IMR-90 (cell line): Measurements from ENCODE around the gene SRPRA. TPM values are rescaled to one million over a fixed set of nuclear protein-coding genes. Genes with fewer than 3 reads are reported as not detected.

ENCODE experiments used
- ATAC-seq: fragments of 200-7000 bp; cut with Tn5 transposase; 2 replicates; pipeline ENCODE4 v1.9.1; 2020; ENCODE audit warnings: low read depth, mild to moderate bottlenecking, moderate library complexity
- BruUV-seq: library from RNA; stranded (reverse); fragments of 400-500 nt; replicated peaks from 2 replicates; lab custom pipeline; 2021; lab: Mats Ljungman, UMichigan
- CTCF ChIA-PET: fragments of 300-600 bp; formaldehyde crosslinking; extraction: SDS; loops from one replicate; lab custom pipeline; 2021; ENCODE audit warnings: antibody characterized with exemption; lab: Yijun Ruan, JAX
- POLR2A ChIA-PET: fragments of 300-600 bp; sonication (Branson Sonifier 250); formaldehyde crosslinking; loops from one replicate; lab custom pipeline; 2022; ENCODE audit warnings: antibody characterized with exemption; ENCODE audit not compliant: unreplicated experiment; lab: Charles Lee
- DNase-seq: peaks from one replicate; pipeline ENCODE4 v3.0.0; 2013
- H2AFZ ChIP-seq: replicated peaks from 2 replicates; pipeline ENCODE3; 2013; ENCODE audit warnings: low read length, mild to moderate bottlenecking; ENCODE audit not compliant: poor library complexity
- H2AK5ac ChIP-seq: 2 replicates; pipeline ENCODE4 v1.6.1; 2013; ENCODE audit warnings: low read depth, low read length, inconsistent platforms
- H2AK9ac ChIP-seq: replicated peaks from 2 replicates; pipeline ENCODE3; 2013; ENCODE audit warnings: mild to moderate bottlenecking, low read depth, low read length, moderate library complexity; ENCODE audit not compliant: poor library complexity
- H2BK120ac ChIP-seq: 2 replicates; pipeline ENCODE4 v1.6.1; 2013; ENCODE audit warnings: low read depth, low read length, inconsistent platforms
- H2BK15ac ChIP-seq: 3 replicates; pipeline ENCODE4 v1.6.1; 2013; ENCODE audit warnings: low read depth, low read length, inconsistent platforms
- H2BK20ac ChIP-seq: 2 replicates; pipeline ENCODE4 v1.6.1; 2013; ENCODE audit warnings: low read depth, mild to moderate bottlenecking, inconsistent platforms, low read length, moderate library complexity
- H2BK5ac ChIP-seq: 2 replicates; pipeline ENCODE4 v1.6.1; 2013; ENCODE audit warnings: mild to moderate bottlenecking, low read depth, low read length, inconsistent platforms; ENCODE audit not compliant: poor library complexity, severe bottlenecking
- H3K14ac ChIP-seq: replicated peaks from 2 replicates; pipeline ENCODE4 v1.6.1; 2013; ENCODE audit warnings: low read depth, low read length, inconsistent platforms
- H3K18ac ChIP-seq: 2 replicates; pipeline ENCODE4 v1.6.1; 2013; ENCODE audit warnings: low read depth, low read length, control low read depth
- H3K23ac ChIP-seq: 2 replicates; pipeline ENCODE4 v1.6.1; 2013; ENCODE audit warnings: low read depth, low read length, inconsistent platforms
- H3K27ac ChIP-seq: 2 replicates; pipeline ENCODE4 v1.5.1; 2013; ENCODE audit warnings: mild to moderate bottlenecking, control low read depth, low read length; ENCODE audit not compliant: insufficient read depth
- H3K27me3 ChIP-seq: 2 replicates; pipeline ENCODE4 v1.6.1; 2013; ENCODE audit warnings: low read length; ENCODE audit not compliant: control insufficient read depth, insufficient read depth
- H3K36me3 ChIP-seq: 2 replicates; pipeline ENCODE4 v1.6.1; 2013; ENCODE audit warnings: low read length, mixed read lengths; ENCODE audit not compliant: control insufficient read depth, insufficient read depth
- H3K4ac ChIP-seq: 2 replicates; pipeline ENCODE4 v1.6.1; 2013; ENCODE audit warnings: low read depth, low read length, inconsistent platforms
- H3K4me1 ChIP-seq: 2 replicates; pipeline ENCODE4 v1.6.1; 2013; ENCODE audit warnings: low read length, mixed read lengths; ENCODE audit not compliant: control insufficient read depth, insufficient read depth
- H3K4me2 ChIP-seq: 2 replicates; pipeline ENCODE4 v1.6.1; 2013; ENCODE audit warnings: low read depth, mild to moderate bottlenecking, control low read depth, low read length, moderate library complexity
- H3K4me3 ChIP-seq: 2 replicates; pipeline ENCODE4 v1.5.1; 2013; ENCODE audit warnings: low read depth, mild to moderate bottlenecking, control low read depth, low read length, moderate library complexity; ENCODE audit not compliant: insufficient read depth
- H3K56ac ChIP-seq: 2 replicates; pipeline ENCODE4 v1.6.1; 2013; ENCODE audit warnings: low read length, inconsistent platforms; ENCODE audit not compliant: insufficient read depth; ENCODE audit errors: extremely low read depth
- H3K79me1 ChIP-seq, 2 experiments: 2 replicates each; pipeline ENCODE4 v1.6.1; 2013; ENCODE audit warnings: low read length in 2 of 2, inconsistent platforms in 1 of 2, low read depth in 1 of 2
- H3K9ac ChIP-seq: 2 replicates; pipeline ENCODE4 v1.6.1; 2013; ENCODE audit warnings: low read depth, low read length, control low read depth
- H3K9me1 ChIP-seq: 2 replicates; pipeline ENCODE4 v1.6.1; 2013; ENCODE audit warnings: low read length, inconsistent platforms; ENCODE audit not compliant: insufficient read depth
- H3K9me3 ChIP-seq: 2 replicates; pipeline ENCODE4 v1.6.1; 2013; ENCODE audit warnings: low read length; ENCODE audit not compliant: control insufficient read depth, insufficient read depth
- H4K20me1 ChIP-seq: 2 replicates; pipeline ENCODE4 v1.6.1; 2013; ENCODE audit warnings: low read length, inconsistent platforms; ENCODE audit not compliant: insufficient read depth
- H4K5ac ChIP-seq: 2 replicates; pipeline ENCODE4 v1.6.1; 2013; ENCODE audit warnings: mild to moderate bottlenecking, low read depth, low read length, control low read depth
- H4K8ac ChIP-seq, 2 experiments: 2 replicates each; pipeline ENCODE4 v1.6.1; 2013; ENCODE audit warnings: low read depth in 2 of 2, low read length in 2 of 2, control low read depth in 1 of 2, inconsistent platforms in 1 of 2
- H4K91ac ChIP-seq: 2 replicates; pipeline ENCODE4 v1.6.1; 2013; ENCODE audit warnings: low read depth, low read length, inconsistent platforms; ENCODE audit not compliant: insufficient read depth
- MAFK ChIP-seq: IDR thresholded peaks from 2 replicates; pipeline ENCODE4 v1.6.1; 2012; ENCODE audit warnings: low read depth, low read length, improper control_type of control experiment
- MXI1 ChIP-seq: IDR thresholded peaks from 2 replicates; pipeline ENCODE4 v1.6.1; 2012; ENCODE audit warnings: low read depth, mild to moderate bottlenecking, low read length, moderate library complexity, borderline replicate concordance
- USF2 ChIP-seq: fragments of 150-350 bp; IDR thresholded peaks from 2 replicates; pipeline ENCODE4 v1.6.1; 2017; ENCODE audit warnings: mild to moderate bottlenecking, antibody characterized with exemption, low read length, low read depth
- WGBS, 2 experiments: methylation state at CpG; one replicate each; pipeline versions ENCODE4 v1.1.5 to v1.1.7; 2013; ENCODE audit warnings: missing lambda C conversion rate in 2 of 2; ENCODE audit not compliant: insufficient read length in 1 of 2; ENCODE audit errors: extremely low coverage in 2 of 2; 5-methylcytosine and 5-hydroxymethylcytosine counted together
- dilution Hi-C: fragments of 300-500 bp; cut with HindIII; formaldehyde crosslinking; loops from one replicate; pipeline ENCODE4 v1.14.3; 2018; ENCODE audit warnings: low sequenced_read_pairs; ENCODE audit not compliant: unreplicated experiment
- in situ Hi-C: fragments of 300-500 bp; cut with MboI; formaldehyde crosslinking; loops from 3 replicates; pipeline ENCODE4 v1.14.3; 2019; ENCODE audit warnings: low sequenced_read_pairs, inconsistent platforms, mixed read lengths
- intact Hi-C: fragments of 100-400 bp; cut with micrococcal nuclease; formaldehyde crosslinking; loops from 2 replicates; pipeline ENCODE4 v1.10.0; 2022
- polyA plus RNA-seq, 3 experiments: library from polyadenylated mRNA; depleted of rRNA; stranded (reverse); fragments of >200 nt; gene quantifications; 2 replicates each; pipeline ENCODE4 v1.2.3, GENCODE V29; 2012; ENCODE audit warnings: low replicate concordance in 1 of 3
- total RNA-seq: library from RNA; depleted of rRNA; stranded (reverse); fragments of >200 nt; gene quantifications from 2 replicates; pipeline ENCODE4 v1.2.3, GENCODE V29; 2012

SRPRA gene
- total and polyA plus RNA-seq, 2 of the 4 experiments (the other 2 are of a cell fraction), result 108 to 131 TPM

- TF ChIP-seq USF2, result no peak
Measured at GRCh38 chr11:126282736-126283591, 14.3 kb upstream of the SRPRA start, which contains the start of gene TIRAP (continued).

DNA sequence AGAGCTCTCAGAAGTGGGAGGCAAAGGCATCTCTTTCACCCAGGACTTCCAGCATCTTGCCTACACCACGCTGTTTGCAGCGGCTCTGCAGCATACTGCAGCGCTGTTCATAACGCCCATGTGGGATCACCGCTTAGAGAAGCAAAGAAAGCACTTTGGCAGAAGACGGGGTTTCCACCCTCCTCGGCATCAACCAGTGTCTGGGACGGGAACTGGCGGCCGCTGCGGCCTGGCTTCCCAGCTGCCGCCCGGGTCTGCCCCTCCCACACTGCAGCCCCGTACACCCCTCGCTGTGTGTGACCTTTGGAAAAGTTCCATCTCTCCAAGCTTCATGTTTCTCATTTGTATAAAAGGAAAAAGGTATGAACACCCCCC lies 13.7 kb upstream of the SRPRA start:
- CTCF ChIA-PET, result interaction anchor here (0.6 kb wide), 1 partner anchor 8 kb away, joined by 4 read pairs; no protein-coding TSS in a partner anchor
- TF ChIP-seq MXI1 (0 out of 2 replicates have a peak, but pooled peaks have one; percentile 28), MAFK (no peak)
- Histone ChIP-seq H2BK20ac (no peak overlapping the region), H4K8ac (peak overlapping the region; percentile 74 to 91), H3K4me2 (peak overlapping the region; percentile 83), H3K4me1 (peaks cover 3% of the 10 kb centered on the region; the same call in 1 of the 2 replicates), H3K14ac (peak overlapping the region; percentile 69; the same call in 1 of the 2 replicates), H3K18ac (no peak overlapping the region), H3K4ac (peak overlapping the region; percentile 74), H4K20me1 (no peaks in the 10 kb centered on the region), H2AFZ (peak overlapping the region; percentile 97), H3K9me1 (peaks cover 5% of the 10 kb centered on the region; the same call in 1 of the 2 replicates), H3K9ac (peak overlapping the region; percentile 84), H4K5ac (peak overlapping the region; percentile 90), H3K4me3 (peak overlapping the region; percentile 83), H3K36me3 (peaks cover 4% of the 10 kb centered on the region), H4K91ac (peak overlapping the region; percentile 74), H3K79me1 (peaks cover 4 to 27% of the 10 kb centered on the region in 2 experiments; a peak in 3 of 4 replicates), H2BK120ac (no peak overlapping the region), H2BK15ac (no peak overlapping the region), H3K9me3 (no peaks in the 10 kb centered on the region), H3K27ac (peak overlapping the region; percentile 78), H2AK9ac (peak overlapping the region; percentile 20), H3K56ac (peak overlapping the region; percentile 5), H3K23ac (peak overlapping the region; percentile 83), H2AK5ac (no peak overlapping the region), H2BK5ac (peak overlapping the region; percentile 32), H3K27me3 (no peaks in the 10 kb centered on the region)
- ATAC-seq (peak; percentile 50), DNase-seq (peak; percentile 35)
- intact Hi-C loops, result no loop called here
- BruUV-seq, result no TSS peak
- WGBS, 2 experiments, result no CpG with 5 or more reads among the region's 15 CpGs
- in situ Hi-C loops, result no loop called here
- dilution Hi-C loops, result no loop called here
- POLR2A ChIA-PET, result no interaction called here
